HepG2 (cell line): ENCODE measurements around the gene CD101. TPM values are rescaled to one million over a fixed set of nuclear protein-coding genes. Genes with fewer than 3 reads are reported as not detected.

Experiments
- ATAC-seq: fragments of 200-7000 bp; cut with Tn5 transposase; 3 replicates; pipeline ENCODE4 v1.9.1; 2020; ENCODE audit warnings: mild to moderate bottlenecking, moderate library complexity
- BruUV-seq: library from RNA; stranded (reverse); fragments of 400-500 nt; replicated peaks from 2 replicates; lab custom pipeline; 2021; lab: Mats Ljungman, UMichigan
- CTCF ChIA-PET: fragments of 300-600 bp; formaldehyde crosslinking; extraction: SDS; loops from one replicate; lab custom pipeline; 2021; ENCODE audit warnings: low total read pairs, inconsistent platforms, low intra/inter-chr PET ratio; lab: Yijun Ruan, JAX
- POLR2A ChIA-PET: fragments of 350-600 bp; sonication (Branson Sonifier 250); formaldehyde crosslinking; loops from one replicate; lab custom pipeline; 2020; ENCODE audit warnings: antibody characterized with exemption, inconsistent platforms; lab: Yijun Ruan, JAX
- DNase-seq: peaks from one replicate; pipeline ENCODE4 v3.0.0-alpha.2; 2015; ENCODE audit warnings: low spot score
- FAIRE-seq: peaks from 3 replicates; lab custom pipeline; 2011; peaks lifted over from hg19 to GRCh38; lab: Jason Lieb, UNC
- H2AFZ ChIP-seq: one replicate; pipeline ENCODE4 v1.6.1; 2011; ENCODE audit warnings: low read length, inconsistent platforms
- H3K27ac ChIP-seq: fragments of 300-600 bp; 3 replicates; pipeline ENCODE4 v1.8.0; 2011; ENCODE audit warnings: mixed run types, mild to moderate bottlenecking, mixed read lengths, low read length, inconsistent platforms; ENCODE audit not compliant: insufficient read depth; ENCODE audit errors: extremely low read length
- H3K27me3 ChIP-seq, 2 experiments: fragments of 200-600 bp in 1 of 2; 2 replicates in 1 of 2; 3 replicates in 1 of 2; pipeline versions ENCODE4 v1.6.0 to v1.8.0; 2011; ENCODE audit warnings: low read length in 2 of 2, mild to moderate bottlenecking in 2 of 2, moderate library complexity in 2 of 2, inconsistent platforms in 1 of 2; ENCODE audit not compliant: insufficient read depth in 2 of 2, control insufficient read depth in 1 of 2
- H3K36me3 ChIP-seq, 2 experiments: fragments of 200-600 bp in 1 of 2; replicated peaks in 1 of 2; 2 replicates in 1 of 2; 3 replicates in 1 of 2; pipeline versions ENCODE4 v1.5.1 to v1.8.0; 2011; ENCODE audit warnings: low read length in 2 of 2, inconsistent platforms in 1 of 2; ENCODE audit not compliant: insufficient read depth in 2 of 2, control insufficient read depth in 1 of 2
- H3K4me1 ChIP-seq: 2 replicates; pipeline ENCODE4 v1.5.1; 2012; ENCODE audit warnings: low read length, inconsistent platforms; ENCODE audit not compliant: insufficient read depth
- H3K4me2 ChIP-seq: 2 replicates; pipeline ENCODE4 v1.6.0; 2011; ENCODE audit warnings: low read depth, low read length, inconsistent platforms
- H3K4me3 ChIP-seq, 3 experiments: fragments of 200-600 bp in 1 of 3; sonication (generic), shearing (Covaris generic) in 1 of 3; replicated peaks in 1 of 3; 2 replicates each; pipeline ENCODE4 v1.5.1; 2011 to 2016; ENCODE audit warnings: low read length in 3 of 3, inconsistent platforms in 2 of 3, low read depth in 2 of 3, mild to moderate bottlenecking in 2 of 3, control low read depth in 1 of 3, mixed read lengths in 1 of 3; ENCODE audit not compliant: insufficient read depth in 1 of 3
- H3K79me2 ChIP-seq: one replicate; pipeline ENCODE4 v1.6.1; 2011; ENCODE audit warnings: low read length, inconsistent platforms; ENCODE audit not compliant: insufficient read depth
- H3K9ac ChIP-seq: 2 replicates; pipeline ENCODE4 v1.6.0; 2011; ENCODE audit warnings: mild to moderate bottlenecking, low read depth, low read length, inconsistent platforms; ENCODE audit not compliant: insufficient read depth
- H3K9me3 ChIP-seq: 2 replicates; pipeline ENCODE4 v1.5.1; 2012; ENCODE audit warnings: mild to moderate bottlenecking, low read length
- H4K20me1 ChIP-seq: 2 replicates; pipeline ENCODE4 v1.6.0; 2011; ENCODE audit warnings: inconsistent platforms, mild to moderate bottlenecking, low read length, moderate library complexity; ENCODE audit not compliant: insufficient read depth
- ARID2 ChIP-seq: sonication (generic); formaldehyde crosslinking; IDR thresholded peaks from 2 replicates; pipeline ENCODE4 v1.8.1; 2022; ENCODE audit warnings: mild to moderate bottlenecking, missing genetic modification reagents, borderline replicate concordance
- FOXJ3 ChIP-seq: sonication (generic); formaldehyde crosslinking; IDR thresholded peaks from 2 replicates; pipeline ENCODE4 v1.4.0; 2020; ENCODE audit warnings: missing genetic modification reagents, mild to moderate bottlenecking, borderline replicate concordance
- SALL1 ChIP-seq: sonication (generic); formaldehyde crosslinking; IDR thresholded peaks from 2 replicates; pipeline ENCODE4 v1.8.0; 2022; ENCODE audit warnings: mild to moderate bottlenecking, missing genetic modification reagents
- YEATS2 ChIP-seq: sonication (generic); formaldehyde crosslinking; IDR thresholded peaks from 2 replicates; pipeline ENCODE4 v1.4.0; 2020; ENCODE audit warnings: missing genetic modification reagents, borderline replicate concordance
- ZEB1 ChIP-seq: IDR thresholded peaks from 2 replicates; pipeline ENCODE4 v1.6.1; 2012; ENCODE audit warnings: mild to moderate bottlenecking, low read depth, inconsistent platforms; ENCODE audit not compliant: insufficient replicate concordance
- ZNF468 ChIP-seq: sonication (generic); formaldehyde crosslinking; IDR thresholded peaks from 2 replicates; pipeline ENCODE4 v1.8.0; 2022; ENCODE audit warnings: mild to moderate bottlenecking, moderate library complexity, missing genetic modification reagents
- WGBS: methylation state at CpG from one replicate; pipeline ENCODE4 v1.1.6; 2017; ENCODE audit warnings: low lambda C conversion rate; 5-methylcytosine and 5-hydroxymethylcytosine counted together
- in situ Hi-C: cut with HindIII; loops from 2 replicates; pipeline ENCODE4 v1.10.0; 2017; ENCODE audit warnings: low pct_unique_long_range_greater_than_20kb; ENCODE audit not compliant: extremely low pct_ligation_motif_present
- intact Hi-C: fragments of 100-400 bp; cut with micrococcal nuclease; formaldehyde crosslinking; loops from one replicate; pipeline ENCODE4 v1.10.0; 2022; ENCODE audit not compliant: unreplicated experiment
- polyA plus RNA-seq, 8 experiments: library from polyadenylated mRNA; depleted of rRNA in 3 of 8; stranded (reverse) in 7 of 8; unstranded in 1 of 8; fragments of >200 nt; fragmentation: Illumina TruSeq in 4 of 8; extraction: Trizol in 4 of 8; gene quantifications; 2 replicates each; pipeline versions ENCODE4 v1.2.1 to v1.2.3, GENCODE V29; 2011 to 2016; ENCODE audit warnings: low read depth in 4 of 8, missing spikeins in 1 of 8, mixed read lengths in 1 of 8; ENCODE audit not compliant: insufficient read depth in 1 of 8
- total RNA-seq, 5 experiments: library from RNA; depleted of rRNA; stranded (reverse); fragments of >200 nt; fragmentation: Illumina TruSeq; extraction: Trizol; gene quantifications; 2 replicates each; pipeline ENCODE4 v1.2.3, GENCODE V29; 2016; ENCODE audit warnings: low read depth in 1 of 5
- TF ChIP-seq, protein P1 (sequence below): sonication (generic); formaldehyde crosslinking; IDR thresholded peaks from 2 replicates; pipeline ENCODE4 v1.8.1; 2022; ENCODE audit warnings: mild to moderate bottlenecking, missing genetic modification reagents
- TF ChIP-seq, protein P2 (sequence below): IDR thresholded peaks from 2 replicates; pipeline ENCODE4 v1.6.1; 2018; ENCODE audit warnings: missing genetic modification reagents
- TF ChIP-seq, protein P3 (sequence below): sonication (generic); formaldehyde crosslinking; IDR thresholded peaks from 2 replicates; pipeline ENCODE4 v1.4.0; 2020; ENCODE audit warnings: missing genetic modification reagents

Gene CD101
- total and polyA plus RNA-seq, 2 of the 13 experiments (the other 11 are each of a cell fraction or from before 2014, with no cell fraction given) = 0.05 to 0.09 TPM

DNA sequence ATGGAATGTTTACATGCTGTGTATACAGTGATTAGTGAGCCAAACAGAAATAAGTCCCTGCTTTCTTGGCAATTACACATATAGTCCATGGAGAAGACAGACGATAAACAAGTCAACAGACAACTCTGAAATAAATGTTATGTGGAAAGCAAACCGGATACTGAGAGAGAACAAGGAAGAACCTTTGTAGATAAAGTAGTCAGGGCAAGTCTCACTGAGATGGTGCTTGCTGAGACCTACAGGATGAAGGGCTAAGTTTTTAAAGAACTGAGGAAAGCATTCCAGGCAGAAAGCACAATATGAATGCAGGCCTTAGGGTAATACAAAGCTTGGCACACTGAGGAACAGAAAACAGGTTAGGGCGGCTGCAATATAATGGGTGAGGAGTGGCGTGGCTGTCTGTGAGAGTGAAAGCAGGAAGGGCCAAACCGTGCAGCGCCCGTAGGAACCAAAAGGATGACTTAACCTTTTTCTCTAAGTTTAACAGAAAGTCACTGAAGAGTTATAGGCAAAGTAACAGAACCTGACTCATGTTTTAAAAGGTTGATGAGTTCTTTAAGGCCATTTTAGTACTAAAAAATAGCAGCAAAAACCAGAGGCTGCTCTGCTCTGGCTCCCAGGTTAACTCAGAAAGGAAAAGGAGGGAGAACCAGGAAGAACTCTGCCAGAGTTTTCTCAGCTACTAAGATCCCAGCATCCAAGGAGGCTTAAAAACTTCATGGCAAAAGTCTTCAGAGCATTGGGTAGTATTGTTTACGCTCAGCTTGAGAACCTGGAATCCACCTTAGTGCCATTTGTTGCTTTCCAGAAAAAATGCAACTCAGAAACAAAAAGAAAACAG lies 49.9 kb downstream of the CD101 start:
- no peak overlapping the region for H2AFZ ChIP-seq
- no peak for FAIRE-seq
- H3K4me1 ChIP-seq = no peaks in the 10 kb centered on the region
- CTCF ChIA-PET = no interaction called here
- H3K27ac ChIP-seq = no peak overlapping the region
- BruUV-seq = no TSS peak
- H3K9me3 ChIP-seq = no peaks in the 10 kb centered on the region
- POLR2A ChIA-PET = no interaction called here
- DNase-seq = no peak
- H3K4me2 ChIP-seq = no peak overlapping the region
- no peaks in the 10 kb centered on the region for H3K79me2 ChIP-seq
- WGBS = 90% methylated on average over 8 of the region's 8 CpGs
- no peaks in the 10 kb centered on the region for H3K36me3 ChIP-seq
- intact Hi-C loops = loop anchor here (10.0 kb wide), 1 partner anchor 237 kb away; no protein-coding TSS in a partner anchor
- H3K4me3 ChIP-seq = no peak overlapping the region
- H3K9ac ChIP-seq = no peak overlapping the region
- no peaks in the 10 kb centered on the region for H3K27me3 ChIP-seq
- no peak for ATAC-seq
- in situ Hi-C loops = loop anchor here (10.0 kb wide), 1 partner anchor 467 kb away; no protein-coding TSS in a partner anchor
- TF ChIP-seq ARID2 (CRISPR knock-in tag) (no peak), SALL1 (no peak), ZEB1 (no peak), YEATS2 (CRISPR knock-in tag) (no peak), ZNF468 (no peak), FOXJ3 (CRISPR knock-in tag) (no peak)
- TF ChIP-seq, protein P1, sequence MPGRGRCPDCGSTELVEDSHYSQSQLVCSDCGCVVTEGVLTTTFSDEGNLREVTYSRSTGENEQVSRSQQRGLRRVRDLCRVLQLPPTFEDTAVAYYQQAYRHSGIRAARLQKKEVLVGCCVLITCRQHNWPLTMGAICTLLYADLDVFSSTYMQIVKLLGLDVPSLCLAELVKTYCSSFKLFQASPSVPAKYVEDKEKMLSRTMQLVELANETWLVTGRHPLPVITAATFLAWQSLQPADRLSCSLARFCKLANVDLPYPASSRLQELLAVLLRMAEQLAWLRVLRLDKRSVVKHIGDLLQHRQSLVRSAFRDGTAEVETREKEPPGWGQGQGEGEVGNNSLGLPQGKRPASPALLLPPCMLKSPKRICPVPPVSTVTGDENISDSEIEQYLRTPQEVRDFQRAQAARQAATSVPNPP (CRISPR knock-in tag) = no peak
- TF ChIP-seq, protein P2, sequence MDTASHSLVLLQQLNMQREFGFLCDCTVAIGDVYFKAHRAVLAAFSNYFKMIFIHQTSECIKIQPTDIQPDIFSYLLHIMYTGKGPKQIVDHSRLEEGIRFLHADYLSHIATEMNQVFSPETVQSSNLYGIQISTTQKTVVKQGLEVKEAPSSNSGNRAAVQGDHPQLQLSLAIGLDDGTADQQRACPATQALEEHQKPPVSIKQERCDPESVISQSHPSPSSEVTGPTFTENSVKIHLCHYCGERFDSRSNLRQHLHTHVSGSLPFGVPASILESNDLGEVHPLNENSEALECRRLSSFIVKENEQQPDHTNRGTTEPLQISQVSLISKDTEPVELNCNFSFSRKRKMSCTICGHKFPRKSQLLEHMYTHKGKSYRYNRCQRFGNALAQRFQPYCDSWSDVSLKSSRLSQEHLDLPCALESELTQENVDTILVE = no peak
- TF ChIP-seq, protein P3, sequence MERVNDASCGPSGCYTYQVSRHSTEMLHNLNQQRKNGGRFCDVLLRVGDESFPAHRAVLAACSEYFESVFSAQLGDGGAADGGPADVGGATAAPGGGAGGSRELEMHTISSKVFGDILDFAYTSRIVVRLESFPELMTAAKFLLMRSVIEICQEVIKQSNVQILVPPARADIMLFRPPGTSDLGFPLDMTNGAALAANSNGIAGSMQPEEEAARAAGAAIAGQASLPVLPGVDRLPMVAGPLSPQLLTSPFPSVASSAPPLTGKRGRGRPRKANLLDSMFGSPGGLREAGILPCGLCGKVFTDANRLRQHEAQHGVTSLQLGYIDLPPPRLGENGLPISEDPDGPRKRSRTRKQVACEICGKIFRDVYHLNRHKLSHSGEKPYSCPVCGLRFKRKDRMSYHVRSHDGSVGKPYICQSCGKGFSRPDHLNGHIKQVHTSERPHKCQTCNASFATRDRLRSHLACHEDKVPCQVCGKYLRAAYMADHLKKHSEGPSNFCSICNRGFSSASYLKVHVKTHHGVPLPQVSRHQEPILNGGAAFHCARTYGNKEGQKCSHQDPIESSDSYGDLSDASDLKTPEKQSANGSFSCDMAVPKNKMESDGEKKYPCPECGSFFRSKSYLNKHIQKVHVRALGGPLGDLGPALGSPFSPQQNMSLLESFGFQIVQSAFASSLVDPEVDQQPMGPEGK (CRISPR knock-in tag) = no peak
- no peaks in the 10 kb centered on the region for H4K20me1 ChIP-seq
